ENCODE results near the gene MAOA. TPM values are rescaled to one million over a fixed set of nuclear protein-coding genes. Genes with fewer than 3 reads are reported as not detected.

MAOA gene
- total and polyA plus RNA-seq, 12 donors = 15.5 to 93.0 (median 53.4) TPM

DNA sequence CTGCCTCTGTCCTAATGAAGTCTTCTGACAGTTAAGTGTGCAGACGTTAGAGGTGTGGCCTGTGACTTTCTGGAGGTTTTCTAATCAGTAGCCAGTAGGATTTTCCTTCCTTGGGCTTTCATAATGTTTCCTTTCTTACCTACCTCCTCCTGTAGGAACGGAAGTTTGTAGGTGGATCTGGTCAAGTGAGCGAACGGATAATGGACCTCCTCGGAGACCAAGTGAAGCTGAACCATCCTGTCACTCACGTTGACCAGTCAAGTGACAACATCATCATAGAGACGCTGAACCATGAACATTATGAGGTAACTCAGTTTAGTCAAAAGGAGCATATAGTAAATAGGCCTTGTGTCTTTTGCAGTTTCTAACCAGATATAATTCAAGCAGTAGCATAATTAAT lies 75.0 kb downstream of the MAOA start:
- WGBS, 4 donors = 80 to 95% (median 87%) methylated on average over 3 to 7 of the region's 7 CpGs
- TF ChIP-seq POLR2A (IDR thresholded peaks at IDR 0.05) = no peak
- TF ChIP-seq, protein P1, sequence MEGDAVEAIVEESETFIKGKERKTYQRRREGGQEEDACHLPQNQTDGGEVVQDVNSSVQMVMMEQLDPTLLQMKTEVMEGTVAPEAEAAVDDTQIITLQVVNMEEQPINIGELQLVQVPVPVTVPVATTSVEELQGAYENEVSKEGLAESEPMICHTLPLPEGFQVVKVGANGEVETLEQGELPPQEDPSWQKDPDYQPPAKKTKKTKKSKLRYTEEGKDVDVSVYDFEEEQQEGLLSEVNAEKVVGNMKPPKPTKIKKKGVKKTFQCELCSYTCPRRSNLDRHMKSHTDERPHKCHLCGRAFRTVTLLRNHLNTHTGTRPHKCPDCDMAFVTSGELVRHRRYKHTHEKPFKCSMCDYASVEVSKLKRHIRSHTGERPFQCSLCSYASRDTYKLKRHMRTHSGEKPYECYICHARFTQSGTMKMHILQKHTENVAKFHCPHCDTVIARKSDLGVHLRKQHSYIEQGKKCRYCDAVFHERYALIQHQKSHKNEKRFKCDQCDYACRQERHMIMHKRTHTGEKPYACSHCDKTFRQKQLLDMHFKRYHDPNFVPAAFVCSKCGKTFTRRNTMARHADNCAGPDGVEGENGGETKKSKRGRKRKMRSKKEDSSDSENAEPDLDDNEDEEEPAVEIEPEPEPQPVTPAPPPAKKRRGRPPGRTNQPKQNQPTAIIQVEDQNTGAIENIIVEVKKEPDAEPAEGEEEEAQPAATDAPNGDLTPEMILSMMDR (IDR thresholded peaks at IDR 0.05) = no peak
- peaks cover 0 to 5% of the 10 kb centered on the region in 2 donors for H3K36me3 ChIP-seq (replicated peaks in 1 of 2)
- intact Hi-C loops (cut with DNase I) = no loop called here
- no peaks in the 10 kb centered on the region for H3K4me1 ChIP-seq (replicated peaks in 1 of 2)
- DNase-seq = no peak
- no peak overlapping the region for H3K27ac ChIP-seq
- H3K9me3 ChIP-seq (replicated peaks in 1 of 3) = no peaks in the 10 kb centered on the region
- H3K4me3 ChIP-seq = no peak overlapping the region
- H3K27me3 ChIP-seq = no peaks in the 10 kb centered on the region

DNA sequence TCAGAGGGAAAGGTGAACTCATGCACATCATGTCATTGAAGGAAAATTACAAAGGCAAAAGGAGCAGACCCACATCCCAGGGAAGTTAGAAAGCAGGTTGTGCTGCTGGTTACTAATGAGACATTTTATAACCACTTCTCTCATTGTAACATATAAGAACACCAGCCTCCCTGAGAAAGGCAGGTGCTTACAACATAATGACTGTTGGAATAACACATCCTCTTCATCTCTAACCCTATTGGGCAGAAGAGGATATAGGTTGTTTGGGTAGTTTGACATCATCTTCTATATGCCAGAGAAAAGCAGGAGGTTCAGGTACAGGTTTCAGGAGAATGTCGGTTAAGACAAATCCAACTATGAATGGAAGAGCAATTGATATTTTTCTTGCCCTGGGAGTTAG lies 77.6 kb downstream of the MAOA start:
- intact Hi-C loops (cut with DNase I) = no loop called here
- Histone ChIP-seq H3K36me3 (replicated peaks in 1 of 2) (peaks cover 0 to 5% of the 10 kb centered on the region in 2 donors), H3K27me3 (no peaks in the 10 kb centered on the region), H3K27ac (no peak overlapping the region), H3K4me3 (no peak overlapping the region), H3K9me3 (replicated peaks in 1 of 3) (no peaks in the 10 kb centered on the region), H3K4me1 (replicated peaks in 1 of 2) (no peaks in the 10 kb centered on the region)
- WGBS, 4 donors = 88 to 100% (median 94%) methylated on average over 1 of the region's 1 CpG
- TF ChIP-seq, protein P1 (IDR thresholded peaks at IDR 0.05) = no peak
- TF ChIP-seq POLR2A (IDR thresholded peaks at IDR 0.05) = no peak
- no peak for DNase-seq

DNA sequence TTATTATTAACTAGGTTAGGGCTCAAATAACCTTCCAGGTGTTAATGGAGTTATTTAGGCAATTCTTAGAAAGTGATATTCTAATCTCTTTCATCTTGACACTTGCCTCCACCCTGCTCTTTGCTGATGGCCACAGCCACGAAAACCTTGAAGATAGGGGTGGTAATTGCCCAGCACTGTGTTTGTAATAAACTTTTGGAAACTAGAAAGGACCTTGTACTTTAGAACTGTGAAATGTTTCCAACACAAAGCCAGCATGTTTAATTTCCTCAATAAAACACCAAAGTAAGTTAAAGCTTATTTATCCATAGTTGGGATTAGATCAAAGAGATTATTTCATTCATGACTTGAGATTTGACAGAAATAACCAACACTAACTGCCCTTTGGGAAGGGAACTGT lies 78.3 kb downstream of the MAOA start:
- Histone ChIP-seq H3K27ac (no peak overlapping the region), H3K9me3 (replicated peaks in 1 of 3) (no peaks in the 10 kb centered on the region), H3K4me1 (replicated peaks in 1 of 2) (no peaks in the 10 kb centered on the region), H3K27me3 (no peaks in the 10 kb centered on the region), H3K36me3 (replicated peaks in 1 of 2) (peaks cover 0 to 5% of the 10 kb centered on the region in 2 donors), H3K4me3 (no peak overlapping the region)
- no peak for DNase-seq
- intact Hi-C loops (cut with DNase I) = no loop called here
- no peak for TF ChIP-seq POLR2A (IDR thresholded peaks at IDR 0.05)
- TF ChIP-seq, protein P1 (IDR thresholded peaks at IDR 0.05) = no peak
- 29 to 64% (median 49%) methylated on average over 1 of the region's 1 CpG for WGBS, 4 donors

DNA sequence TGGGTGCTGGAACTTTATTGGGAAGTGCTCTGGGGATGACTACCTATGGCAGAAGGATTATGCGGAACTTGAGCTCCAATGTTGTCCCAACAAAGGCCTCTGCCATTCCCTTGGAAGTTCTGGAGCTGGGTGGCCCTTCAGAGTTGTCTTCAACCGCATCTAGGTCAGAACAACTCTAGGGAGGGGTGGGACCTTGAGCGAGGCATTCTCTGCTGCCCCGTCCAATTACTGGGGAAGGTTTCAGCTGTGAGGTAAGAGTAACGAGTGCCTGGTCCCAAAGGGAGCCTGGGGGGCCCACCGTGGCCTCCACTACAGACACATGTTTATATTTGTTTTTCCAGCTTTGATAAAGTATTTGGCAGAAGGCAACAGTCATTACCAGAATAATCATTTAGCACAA lies 79.4 kb downstream of the MAOA start:
- intact Hi-C loops (cut with DNase I) = no loop called here
- H3K9me3 ChIP-seq (replicated peaks in 1 of 3) = no peaks in the 10 kb centered on the region
- DNase-seq = no peak
- TF ChIP-seq POLR2A (IDR thresholded peaks at IDR 0.05) = no peak
- TF ChIP-seq, protein P1 (IDR thresholded peaks at IDR 0.05) = no peak
- no peak overlapping the region for H3K27ac ChIP-seq
- peaks cover 0 to 5% of the 10 kb centered on the region in 2 donors for H3K36me3 ChIP-seq (replicated peaks in 1 of 2)
- 44 to 89% (median 58%) methylated on average over 2 to 6 of the region's 6 CpGs for WGBS, 4 donors
- H3K4me3 ChIP-seq = no peak overlapping the region
- no peaks in the 10 kb centered on the region for H3K27me3 ChIP-seq
- H3K4me1 ChIP-seq (replicated peaks in 1 of 2) = no peaks in the 10 kb centered on the region
